HAP-1 (cell line): ENCODE data around the gene MS4A18.

Source experiments
- DNase-seq, 2 experiments: peaks; one replicate each; pipeline ENCODE4 v3.0.0-alpha.2; 2016 to 2020; ENCODE audit warnings: low spot score in 2 of 2
- H3K27me3 ChIP-seq: fragments of 250-450 bp; sonication (Bioruptor Pico); 2 replicates; pipeline ENCODE4 v1.5.1; 2020; ENCODE audit warnings: low read depth, mild to moderate bottlenecking, moderate library complexity
- H3K36me3 ChIP-seq: fragments of 250-450 bp; sonication (Bioruptor Pico); replicated peaks from 2 replicates; pipeline ENCODE4 v1.5.1; 2020; ENCODE audit warnings: mild to moderate bottlenecking
- H3K4me1 ChIP-seq: fragments of 250-450 bp; sonication (Bioruptor Pico); 2 replicates; pipeline ENCODE4 v1.5.1; 2020; ENCODE audit warnings: mild to moderate bottlenecking
- H3K4me3 ChIP-seq: fragments of 250-450 bp; sonication (Bioruptor Pico); 2 replicates; pipeline ENCODE4 v1.5.1; 2020; ENCODE audit warnings: mild to moderate bottlenecking, moderate library complexity
- H3K9me3 ChIP-seq: fragments of 250-450 bp; sonication (Bioruptor Pico); 2 replicates; pipeline ENCODE4 v1.5.1; 2020; ENCODE audit warnings: mild to moderate bottlenecking, moderate library complexity
- in situ Hi-C: fragments of 300-500 bp; cut with MboI; formaldehyde crosslinking; loops from 3 replicates; pipeline ENCODE4 v1.14.3; 2020; ENCODE audit warnings: low sequenced_read_pairs, inconsistent platforms, mixed read lengths

The MS4A18 gene

GRCh38 chr11:60763692-60764369 is 39.3 kb downstream of the MS4A18 start:
- DNase-seq: no peak

DNA sequence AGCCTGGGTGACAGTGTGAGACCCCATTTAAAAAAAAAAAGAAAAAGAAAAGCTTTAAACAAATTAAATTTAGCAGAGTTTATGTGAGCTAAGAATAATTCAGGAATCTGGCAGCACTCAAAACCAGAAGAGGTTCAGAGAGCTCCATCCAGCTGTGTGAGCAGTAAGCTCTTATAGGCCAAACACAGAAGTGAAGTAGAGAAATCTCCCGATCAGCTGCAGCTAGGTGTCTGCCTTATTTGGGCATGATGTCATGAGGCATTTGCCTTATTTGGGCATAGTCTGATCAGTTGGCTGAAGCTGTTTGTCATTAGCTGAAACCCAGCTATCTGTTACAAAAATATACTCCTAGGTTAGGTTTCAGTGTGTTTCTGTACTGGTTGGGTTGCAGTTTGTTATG is 40.4 kb downstream of the MS4A18 start:
- in situ Hi-C loops: no loop called here
- H3K9me3 ChIP-seq: no peaks in the 10 kb centered on the region
- H3K4me1 ChIP-seq: no peaks in the 10 kb centered on the region
- DNase-seq: no peak
- H3K27me3 ChIP-seq: peaks cover 6% of the 10 kb centered on the region; the same call in 1 of the 2 replicates
- no peak overlapping the region for H3K4me3 ChIP-seq
- H3K36me3 ChIP-seq: no peaks in the 10 kb centered on the region

More at GRCh38 chr11:60763692-60764369, 39.3 kb downstream of the MS4A18 start:
- peaks cover 12% of the 10 kb centered on the region for H3K27me3 ChIP-seq
- in situ Hi-C loops: no loop called here
- H3K36me3 ChIP-seq: no peaks in the 10 kb centered on the region
- no peak overlapping the region for H3K4me3 ChIP-seq
- no peaks in the 10 kb centered on the region for H3K4me1 ChIP-seq
- H3K9me3 ChIP-seq: no peaks in the 10 kb centered on the region

- peaks cover 4% of the 10 kb centered on the region; the same call in 1 of the 2 replicates for H3K27me3 ChIP-seq
- in situ Hi-C loops: no loop called here
- no peaks in the 10 kb centered on the region for H3K9me3 ChIP-seq
- H3K36me3 ChIP-seq: no peaks in the 10 kb centered on the region
- DNase-seq: no peak
- H3K4me1 ChIP-seq: no peaks in the 10 kb centered on the region
- no peak overlapping the region for H3K4me3 ChIP-seq
Observed at GRCh38 chr11:60765355-60765754, 40.8 kb downstream of the MS4A18 start.

DNA sequence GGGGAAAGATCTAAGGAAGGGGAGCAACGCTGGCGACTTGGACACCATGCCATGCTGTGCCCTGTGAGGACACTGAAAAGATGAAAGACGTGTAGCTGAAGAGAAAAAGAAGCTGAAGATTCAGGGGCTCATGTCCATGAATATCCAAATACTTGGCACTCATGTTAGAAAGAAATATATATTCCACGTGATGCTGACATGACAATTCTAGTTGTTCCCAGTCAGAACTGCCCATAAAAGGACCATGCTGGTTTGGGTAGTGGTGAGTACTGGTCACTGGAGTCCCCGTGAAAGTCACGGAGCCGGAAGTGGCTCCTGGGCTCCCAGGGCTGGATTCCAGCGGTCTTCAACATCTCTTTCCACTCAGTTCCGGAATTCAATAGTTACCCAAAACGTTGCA is 42.0 kb downstream of the MS4A18 start:
- Histone ChIP-seq H3K4me3 (no peak overlapping the region), H3K27me3 (peaks cover 4% of the 10 kb centered on the region; the same call in 1 of the 2 replicates), H3K4me1 (no peaks in the 10 kb centered on the region), H3K36me3 (no peaks in the 10 kb centered on the region), H3K9me3 (no peaks in the 10 kb centered on the region)
- DNase-seq: no peak
- in situ Hi-C loops: no loop called here

GRCh38 chr11:60767388-60767811 is 42.9 kb downstream of the MS4A18 start:
- in situ Hi-C loops: no loop called here
- Histone ChIP-seq H3K27me3 (no peaks in the 10 kb centered on the region), H3K9me3 (no peaks in the 10 kb centered on the region), H3K4me3 (no peak overlapping the region), H3K4me1 (no peaks in the 10 kb centered on the region), H3K36me3 (no peaks in the 10 kb centered on the region)
- no peak for DNase-seq

DNA sequence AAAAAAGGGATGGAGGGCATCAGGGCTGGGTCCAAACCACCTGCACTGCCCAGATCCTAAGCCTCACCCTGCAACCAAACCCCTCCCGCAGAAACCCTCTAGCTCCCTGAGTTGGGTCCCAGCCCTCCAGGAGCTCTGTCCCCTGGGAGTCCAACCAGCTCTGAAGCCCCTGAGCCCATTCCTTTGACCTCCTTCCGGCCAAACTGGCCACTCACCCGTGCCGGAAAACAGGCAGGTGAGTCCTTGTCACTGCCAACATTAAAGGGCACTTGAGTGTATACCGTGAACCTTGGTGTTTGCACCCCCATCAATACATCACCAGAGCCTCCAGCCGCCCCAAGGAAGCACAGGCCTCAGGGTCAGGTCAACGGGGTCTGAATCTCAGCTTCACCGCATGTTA is 43.7 kb downstream of the MS4A18 start:
- no peaks in the 10 kb centered on the region for H3K36me3 ChIP-seq
- no peaks in the 10 kb centered on the region for H3K4me1 ChIP-seq
- in situ Hi-C loops: no loop called here
- H3K9me3 ChIP-seq: no peaks in the 10 kb centered on the region
- no peak overlapping the region for H3K4me3 ChIP-seq
- no peak for DNase-seq
- H3K27me3 ChIP-seq: no peaks in the 10 kb centered on the region

DNA sequence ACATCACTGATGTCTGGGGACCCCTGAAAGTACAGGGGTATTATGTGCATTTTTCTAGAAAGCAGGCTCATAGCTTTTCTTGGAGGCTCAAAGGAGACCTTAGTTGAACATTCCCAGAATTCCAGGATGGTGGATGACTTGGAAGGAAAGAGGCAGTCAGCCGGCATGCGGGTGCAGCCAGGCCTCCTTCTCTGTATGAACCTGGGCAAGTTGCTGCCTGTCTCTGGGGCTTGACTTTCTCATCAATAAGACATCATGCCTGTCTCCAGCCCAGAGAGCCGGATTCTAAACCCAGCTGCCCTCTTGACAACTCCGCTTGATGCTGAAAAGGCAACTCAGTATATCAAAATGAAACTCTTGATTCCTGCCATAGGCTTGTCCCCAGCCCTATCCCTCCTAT is 44.8 kb downstream of the MS4A18 start:
- H3K36me3 ChIP-seq: no peaks in the 10 kb centered on the region
- no peaks in the 10 kb centered on the region for H3K4me1 ChIP-seq
- H3K4me3 ChIP-seq: no peak overlapping the region
- H3K27me3 ChIP-seq: no peaks in the 10 kb centered on the region
- no peak for DNase-seq
- in situ Hi-C loops: no loop called here
- H3K9me3 ChIP-seq: no peaks in the 10 kb centered on the region

DNA sequence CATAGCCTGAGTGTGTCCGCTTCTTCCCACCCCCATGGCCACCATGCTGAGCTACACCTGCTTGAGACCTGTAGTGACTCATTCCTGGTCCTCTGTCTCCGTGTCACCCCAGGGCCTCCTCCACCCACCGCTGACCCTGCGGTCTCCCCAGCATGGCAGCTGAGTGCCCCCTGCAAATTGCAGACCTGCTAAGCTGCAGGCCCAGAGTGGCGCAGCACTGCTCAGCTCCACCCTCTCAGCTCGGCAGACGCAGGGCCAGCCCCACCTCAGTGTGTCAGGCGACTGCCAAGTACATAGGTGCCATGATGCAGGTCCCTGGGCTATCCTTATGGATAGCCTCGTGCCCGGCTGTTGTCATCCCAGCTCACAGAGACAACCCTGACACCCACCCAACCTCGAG is 45.3 kb downstream of the MS4A18 start:
- H3K36me3 ChIP-seq: no peaks in the 10 kb centered on the region
- DNase-seq: no peak
- no peaks in the 10 kb centered on the region for H3K4me1 ChIP-seq
- in situ Hi-C loops: loop anchor here (10.0 kb wide), 1 partner anchor 125 kb away; no protein-coding TSS in a partner anchor
- H3K9me3 ChIP-seq: no peaks in the 10 kb centered on the region
- no peaks in the 10 kb centered on the region for H3K27me3 ChIP-seq
- H3K4me3 ChIP-seq: no peak overlapping the region

DNA sequence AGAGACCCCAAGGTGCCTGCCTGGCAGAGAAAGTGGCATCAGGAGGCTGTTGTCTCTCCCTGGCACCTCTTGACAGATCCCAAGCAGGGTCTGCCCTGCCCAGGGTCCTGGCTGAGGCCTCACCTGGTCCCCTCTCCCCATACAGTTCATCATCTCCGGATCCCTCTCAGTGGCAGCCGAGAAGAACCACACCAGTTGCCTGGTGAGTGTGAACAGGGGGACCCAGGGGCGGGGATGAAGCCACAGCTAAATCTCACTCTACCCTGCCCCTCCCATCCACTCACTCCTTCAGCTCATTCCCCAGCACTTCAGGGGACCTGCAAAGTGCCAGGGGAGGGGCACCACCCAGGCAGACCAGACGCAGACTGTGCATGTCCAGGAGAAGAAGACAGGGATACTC is 46.6 kb downstream of the MS4A18 start:
- no peak for DNase-seq
- in situ Hi-C loops: loop anchor here (10.0 kb wide), 1 partner anchor 124 kb away; no protein-coding TSS in a partner anchor
- H3K4me3 ChIP-seq: no peak overlapping the region
- no peaks in the 10 kb centered on the region for H3K36me3 ChIP-seq
- H3K9me3 ChIP-seq: no peaks in the 10 kb centered on the region
- H3K27me3 ChIP-seq: no peaks in the 10 kb centered on the region
- H3K4me1 ChIP-seq: no peaks in the 10 kb centered on the region

GRCh38 chr11:60771879-60772525 is 47.5 kb downstream of the MS4A18 start:
- Histone ChIP-seq H3K4me1 (no peaks in the 10 kb centered on the region), H3K9me3 (no peaks in the 10 kb centered on the region), H3K36me3 (no peaks in the 10 kb centered on the region), H3K4me3 (no peak overlapping the region), H3K27me3 (no peaks in the 10 kb centered on the region)
- DNase-seq: no peak
- in situ Hi-C loops: loop anchor here (10.0 kb wide), 1 partner anchor 123 kb away; no protein-coding TSS in a partner anchor

DNA sequence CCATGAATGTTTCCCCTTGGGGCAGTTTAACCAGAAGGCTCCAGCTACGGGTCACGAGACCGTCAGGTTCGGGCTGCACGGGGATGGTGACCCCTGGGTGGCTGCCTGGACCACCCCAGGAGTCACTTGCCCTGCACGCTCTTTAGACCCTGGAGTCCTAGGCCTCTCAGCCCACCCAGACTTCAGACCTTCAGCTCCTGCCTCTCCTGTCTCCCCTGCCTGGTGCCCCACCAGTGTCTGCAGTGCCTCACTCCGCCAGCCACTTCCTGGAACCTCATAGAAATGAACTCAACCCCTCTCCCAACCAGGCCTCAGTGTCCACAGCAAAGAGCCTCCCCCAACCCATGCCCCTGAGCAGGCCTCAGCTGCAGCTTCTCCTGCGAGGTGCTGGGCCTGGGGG is 48.1 kb downstream of the MS4A18 start:
- no peak for DNase-seq
- H3K4me1 ChIP-seq: no peaks in the 10 kb centered on the region
- H3K36me3 ChIP-seq: no peaks in the 10 kb centered on the region
- no peak overlapping the region for H3K4me3 ChIP-seq
- no peaks in the 10 kb centered on the region for H3K27me3 ChIP-seq
- no peaks in the 10 kb centered on the region for H3K9me3 ChIP-seq
- in situ Hi-C loops: loop anchor here (10.0 kb wide), 1 partner anchor 122 kb away; no protein-coding TSS in a partner anchor

- DNase-seq: no peak
- no peaks in the 10 kb centered on the region for H3K4me1 ChIP-seq
Observed at GRCh38 chr11:60774726-60775125, 50.2 kb downstream of the MS4A18 start.

DNA sequence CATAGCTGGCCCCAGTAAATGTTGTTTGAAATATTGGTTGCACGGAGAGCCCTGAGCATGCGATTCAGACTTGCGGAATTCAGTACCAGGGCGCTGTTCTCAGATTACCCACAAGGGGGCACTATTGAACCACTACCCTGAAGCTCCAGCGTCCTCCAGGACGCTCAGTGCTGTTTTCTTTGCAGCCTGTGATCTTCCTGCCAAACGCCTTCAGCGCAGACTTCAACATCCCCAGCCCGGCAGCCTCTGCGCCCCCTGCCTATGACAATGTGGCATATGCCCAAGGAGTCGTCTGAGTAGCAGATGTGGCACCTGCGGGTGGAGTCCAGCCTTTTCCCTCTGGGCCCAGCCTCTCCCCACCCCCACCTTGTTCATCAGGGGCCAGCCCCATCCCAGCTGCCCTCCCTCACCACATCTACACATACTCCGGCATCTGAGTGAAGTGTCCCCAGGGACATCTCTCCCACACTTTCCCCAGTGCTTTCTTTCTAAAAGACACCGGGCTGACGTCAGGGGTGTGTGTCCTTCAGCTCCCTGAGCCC is 51.0 kb downstream of the MS4A18 start:
- Histone ChIP-seq H3K4me3 (no peak overlapping the region), H3K4me1 (no peaks in the 10 kb centered on the region), H3K9me3 (no peaks in the 10 kb centered on the region), H3K27me3 (no peaks in the 10 kb centered on the region), H3K36me3 (no peaks in the 10 kb centered on the region)
- in situ Hi-C loops: loop anchor here (10.0 kb wide), 1 partner anchor 119 kb away; no protein-coding TSS in a partner anchor
- DNase-seq: peak; percentile 84 to 90

More at GRCh38 chr11:60774726-60775125, 50.2 kb downstream of the MS4A18 start:
- Histone ChIP-seq H3K27me3 (no peaks in the 10 kb centered on the region), H3K36me3 (no peaks in the 10 kb centered on the region), H3K4me3 (no peak overlapping the region), H3K9me3 (no peaks in the 10 kb centered on the region)
- in situ Hi-C loops: loop anchor here (10.0 kb wide), 1 partner anchor 120 kb away; no protein-coding TSS in a partner anchor

- in situ Hi-C loops: loop anchor here (10.0 kb wide), 1 partner anchor 119 kb away; no protein-coding TSS in a partner anchor
- DNase-seq: no peak
- no peak overlapping the region for H3K4me3 ChIP-seq
- no peaks in the 10 kb centered on the region for H3K36me3 ChIP-seq
- no peaks in the 10 kb centered on the region for H3K9me3 ChIP-seq
- H3K4me1 ChIP-seq: no peaks in the 10 kb centered on the region
- H3K27me3 ChIP-seq: no peaks in the 10 kb centered on the region
Observed at GRCh38 chr11:60776167-60776566, 51.6 kb downstream of the MS4A18 start.
